A673 (cell line): Measurements from ENCODE around the gene MAGEA4. TPM values are rescaled to one million over a fixed set of nuclear protein-coding genes. Genes with fewer than 3 reads are reported as not detected.

Experiments used
- BruUV-seq: library from RNA; stranded (reverse); fragments of 400-500 nt; replicated peaks from 2 replicates; lab custom pipeline; 2021; lab: Mats Ljungman, UMichigan
- CTCF ChIA-PET: fragments of 300-600 bp; sonication (Branson Sonifier 250); formaldehyde crosslinking; loops from one replicate; lab custom pipeline; 2022; ENCODE audit warnings: antibody characterized with exemption; lab: Charles Lee
- POLR2A ChIA-PET: fragments of 300-600 bp; sonication (Branson Sonifier 250); formaldehyde crosslinking; loops from one replicate; lab custom pipeline; 2022; ENCODE audit warnings: antibody characterized with exemption; ENCODE audit not compliant: low non-redundant PET; lab: Charles Lee
- DNase-seq: peaks from one replicate; pipeline ENCODE4 v3.0.0-alpha.2; 2015; ENCODE audit warnings: low spot score
- H3K27ac ChIP-seq: fragments of 200-600 bp; sonication (generic); 2 replicates; pipeline ENCODE4 v1.5.1; 2016; ENCODE audit warnings: mixed run types, low read depth, mild to moderate bottlenecking, mixed read lengths, antibody characterized with exemption, low read length; ENCODE audit not compliant: poor library complexity, severe bottlenecking
- H3K27me3 ChIP-seq: fragments of 200-600 bp; sonication (generic); replicated peaks from 2 replicates; pipeline ENCODE4 v1.6.1; 2017; ENCODE audit warnings: mixed run types, low read depth, mild to moderate bottlenecking, mixed read lengths, antibody characterized with exemption, low read length; ENCODE audit not compliant: insufficient read depth, poor library complexity
- H3K36me3 ChIP-seq: fragments of 200-600 bp; sonication (generic); 2 replicates; pipeline ENCODE4 v1.6.1; 2016; ENCODE audit warnings: mixed run types, mild to moderate bottlenecking, mixed read lengths, antibody characterized with exemption, low read length; ENCODE audit not compliant: insufficient read depth, poor library complexity, severe bottlenecking
- H3K4me1 ChIP-seq: fragments of 200-600 bp; sonication (generic); 2 replicates; pipeline ENCODE4 v1.6.1; 2017; ENCODE audit warnings: mixed run types, mild to moderate bottlenecking, mixed read lengths, antibody characterized with exemption, low read length; ENCODE audit not compliant: insufficient read depth, poor library complexity, severe bottlenecking
- H3K4me3 ChIP-seq: fragments of 200-600 bp; sonication (generic); 2 replicates; pipeline ENCODE4 v1.5.1; 2016; ENCODE audit warnings: low read depth, mixed run types, mild to moderate bottlenecking, mixed read lengths, low read length; ENCODE audit not compliant: poor library complexity, severe bottlenecking
- H3K9me3 ChIP-seq: fragments of 200-600 bp; sonication (generic); 2 replicates; pipeline ENCODE4 v1.6.1; 2016; ENCODE audit warnings: mixed run types, low read depth, mild to moderate bottlenecking, mixed read lengths, antibody characterized with exemption, low read length; ENCODE audit not compliant: poor library complexity, severe bottlenecking
- EZH2 ChIP-seq: fragments of 200-600 bp; sonication (generic); IDR thresholded peaks from 2 replicates; pipeline ENCODE4 v1.6.1; 2017; ENCODE audit warnings: borderline replicate concordance, low read depth, mild to moderate bottlenecking, mixed read lengths, antibody characterized with exemption, low read length; ENCODE audit not compliant: poor library complexity, severe bottlenecking
- intact Hi-C: fragments of 100-400 bp; cut with micrococcal nuclease; formaldehyde crosslinking; loops from one replicate; pipeline ENCODE4 v1.10.0; 2022; ENCODE audit not compliant: unreplicated experiment
- total RNA-seq: library from RNA; stranded (reverse); gene quantifications from 2 replicates; pipeline ENCODE4 v1.2.3, GENCODE V29; 2021
- TF ChIP-seq, protein P1 (sequence below): fragments of 300-800, 200-600 bp; sonication (generic); conservative IDR thresholded peaks from 2 replicates; pipeline ENCODE4 v1.5.1; 2017; ENCODE audit warnings: low read depth, mild to moderate bottlenecking, antibody characterized with exemption, low read length, moderate library complexity, mixed read lengths

Gene MAGEA4
- total RNA-seq, 1 experiment from 2014 or later = not detected

DNA sequence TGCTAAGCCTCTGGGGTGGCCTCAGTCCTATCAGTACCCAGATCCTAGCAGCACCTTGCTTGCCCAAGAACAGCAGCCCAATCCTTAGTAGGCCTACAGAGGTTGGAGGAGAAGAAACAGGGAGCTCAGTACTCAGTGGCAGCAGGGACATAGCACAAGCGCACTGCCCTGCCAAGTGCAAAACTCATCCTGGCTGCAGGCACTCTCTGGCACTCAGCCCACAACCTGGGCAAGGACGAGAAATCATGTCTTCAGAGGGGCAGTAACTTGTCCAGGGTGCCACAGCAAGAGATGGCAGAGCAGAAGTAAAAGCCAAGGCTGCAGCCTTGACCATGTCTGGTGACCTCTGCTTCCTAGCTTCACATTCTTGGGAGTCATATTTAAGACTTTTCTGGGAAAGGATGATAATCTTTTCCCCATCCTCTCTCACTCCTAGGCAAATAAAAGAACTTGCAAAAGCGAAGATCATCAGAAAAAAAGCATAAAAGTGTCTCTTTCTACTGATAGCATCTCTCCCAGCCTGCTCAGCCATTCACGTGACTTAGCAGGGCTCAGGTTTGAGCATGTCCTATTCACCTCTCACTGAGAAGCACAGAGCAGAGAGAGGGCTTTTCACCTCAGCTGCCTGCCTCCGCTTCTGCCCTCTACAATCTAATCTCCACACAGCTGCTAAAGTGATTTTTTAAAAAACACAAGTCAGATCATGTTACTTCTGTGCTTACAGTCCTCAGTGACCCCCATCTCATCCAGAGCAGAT lies 37.2 kb upstream of the MAGEA4 start:
- POLR2A ChIA-PET = no interaction called here
- intact Hi-C loops = no loop called here

DNA sequence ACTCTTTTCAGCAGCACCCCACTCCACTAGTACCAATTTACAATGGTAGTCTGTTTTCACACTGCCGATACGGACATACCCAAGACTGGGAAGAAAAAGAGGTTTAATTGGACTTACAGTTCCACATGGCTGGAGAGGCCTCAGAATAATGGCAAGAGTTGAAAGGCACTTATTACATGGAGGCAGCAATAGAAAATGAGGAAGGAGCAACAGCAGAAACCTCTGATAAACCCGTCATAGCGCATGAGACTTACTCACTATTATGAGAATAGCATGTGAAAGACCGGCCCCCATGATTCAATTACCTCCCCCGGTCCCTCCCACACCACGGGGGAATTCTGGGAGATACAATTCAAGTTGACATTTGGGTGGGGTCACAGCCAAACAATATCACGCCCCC lies 34.1 kb upstream of the MAGEA4 start:
- no peak overlapping the region for H3K4me3 ChIP-seq
- no peaks in the 10 kb centered on the region for H3K27me3 ChIP-seq
- intact Hi-C loops = no loop called here
- H3K4me1 ChIP-seq = no peaks in the 10 kb centered on the region
- no peak for TF ChIP-seq EZH2
- TF ChIP-seq, protein P1, sequence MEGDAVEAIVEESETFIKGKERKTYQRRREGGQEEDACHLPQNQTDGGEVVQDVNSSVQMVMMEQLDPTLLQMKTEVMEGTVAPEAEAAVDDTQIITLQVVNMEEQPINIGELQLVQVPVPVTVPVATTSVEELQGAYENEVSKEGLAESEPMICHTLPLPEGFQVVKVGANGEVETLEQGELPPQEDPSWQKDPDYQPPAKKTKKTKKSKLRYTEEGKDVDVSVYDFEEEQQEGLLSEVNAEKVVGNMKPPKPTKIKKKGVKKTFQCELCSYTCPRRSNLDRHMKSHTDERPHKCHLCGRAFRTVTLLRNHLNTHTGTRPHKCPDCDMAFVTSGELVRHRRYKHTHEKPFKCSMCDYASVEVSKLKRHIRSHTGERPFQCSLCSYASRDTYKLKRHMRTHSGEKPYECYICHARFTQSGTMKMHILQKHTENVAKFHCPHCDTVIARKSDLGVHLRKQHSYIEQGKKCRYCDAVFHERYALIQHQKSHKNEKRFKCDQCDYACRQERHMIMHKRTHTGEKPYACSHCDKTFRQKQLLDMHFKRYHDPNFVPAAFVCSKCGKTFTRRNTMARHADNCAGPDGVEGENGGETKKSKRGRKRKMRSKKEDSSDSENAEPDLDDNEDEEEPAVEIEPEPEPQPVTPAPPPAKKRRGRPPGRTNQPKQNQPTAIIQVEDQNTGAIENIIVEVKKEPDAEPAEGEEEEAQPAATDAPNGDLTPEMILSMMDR = no peak
- no TSS peak for BruUV-seq
- H3K9me3 ChIP-seq = no peaks in the 10 kb centered on the region
- H3K36me3 ChIP-seq = no peaks in the 10 kb centered on the region
- ChIA-PET CTCF (no interaction called here), POLR2A (no interaction called here)
- no peak for DNase-seq
- H3K27ac ChIP-seq = no peak overlapping the region

More for the DNA sequence above, 37.2 kb upstream of the MAGEA4 start:
- BruUV-seq = no TSS peak
- TF ChIP-seq EZH2 = no peak
- TF ChIP-seq, protein P1 = no peak
- H3K4me1 ChIP-seq = no peaks in the 10 kb centered on the region
- H3K9me3 ChIP-seq = no peaks in the 10 kb centered on the region
- no peak for DNase-seq
- H3K27me3 ChIP-seq = no peaks in the 10 kb centered on the region
- no peak overlapping the region for H3K27ac ChIP-seq
- H3K4me3 ChIP-seq = no peak overlapping the region
- CTCF ChIA-PET = no interaction called here
- H3K36me3 ChIP-seq = no peaks in the 10 kb centered on the region

DNA sequence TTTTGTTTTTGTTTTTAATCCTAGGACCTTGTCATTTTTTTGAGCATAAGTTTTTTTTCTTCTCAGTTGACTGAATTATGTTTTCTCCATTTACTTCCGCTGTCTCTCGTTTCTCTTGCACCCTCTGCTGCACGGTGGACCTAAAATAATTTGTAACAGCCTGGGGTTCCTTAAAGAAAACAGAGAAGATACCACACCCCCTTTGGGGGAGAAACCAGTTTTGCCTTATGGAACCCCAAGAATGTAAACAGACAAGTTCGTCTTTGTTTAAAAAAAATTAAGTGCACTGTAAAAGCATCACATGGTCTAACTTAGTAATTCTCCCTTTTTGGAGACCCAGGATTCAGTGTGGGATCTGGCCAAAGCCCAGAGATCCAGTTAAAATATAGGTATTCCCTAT lies 32.8 kb upstream of the MAGEA4 start:
- BruUV-seq = no TSS peak
- ChIA-PET POLR2A (no interaction called here), CTCF (no interaction called here)
- H3K27me3 ChIP-seq = no peaks in the 10 kb centered on the region
- no peak overlapping the region for H3K27ac ChIP-seq
- no peak for DNase-seq
- no peak overlapping the region for H3K4me3 ChIP-seq
- H3K9me3 ChIP-seq = no peaks in the 10 kb centered on the region
- intact Hi-C loops = no loop called here
- no peaks in the 10 kb centered on the region for H3K4me1 ChIP-seq
- no peak for TF ChIP-seq EZH2
- TF ChIP-seq, protein P1 = no peak
- H3K36me3 ChIP-seq = no peaks in the 10 kb centered on the region
